NB4 (cell line): ENCODE measurements around the gene SHOX.

Source experiments
- CTCF ChIP-seq: IDR thresholded peaks from one replicate; pipeline ENCODE4 v1.5.1; 2012; ENCODE audit warnings: low read depth, low read length
- MAX ChIP-seq: IDR thresholded peaks from 2 replicates; pipeline ENCODE4 v1.6.1; 2011; ENCODE audit warnings: low read depth, low read length
- POLR2A ChIP-seq: IDR thresholded peaks from 2 replicates; pipeline ENCODE4 v1.6.1; 2011; ENCODE audit warnings: mild to moderate bottlenecking; ENCODE audit not compliant: insufficient read length; ENCODE audit errors: extremely low read depth

GRCh38 chrX:643911-644303 is 13.3 kb downstream of the SHOX start:
- TF ChIP-seq CTCF (no peak), POLR2A (no peak), MAX (no peak)
